ENCODE measurements around the gene STX18. TPM values are rescaled to one million over a fixed set of nuclear protein-coding genes. Genes with fewer than 3 reads are reported as not detected.
"Not testable (repeated sequence)": the region's sequence is repeated elsewhere in the genome, so short reads cannot be mapped to it uniquely, and the experiment has no call there.

The STX18 gene
- polyA plus RNA-seq, 3 donors = 12.4 to 18.0 (median 14.5) TPM

DNA sequence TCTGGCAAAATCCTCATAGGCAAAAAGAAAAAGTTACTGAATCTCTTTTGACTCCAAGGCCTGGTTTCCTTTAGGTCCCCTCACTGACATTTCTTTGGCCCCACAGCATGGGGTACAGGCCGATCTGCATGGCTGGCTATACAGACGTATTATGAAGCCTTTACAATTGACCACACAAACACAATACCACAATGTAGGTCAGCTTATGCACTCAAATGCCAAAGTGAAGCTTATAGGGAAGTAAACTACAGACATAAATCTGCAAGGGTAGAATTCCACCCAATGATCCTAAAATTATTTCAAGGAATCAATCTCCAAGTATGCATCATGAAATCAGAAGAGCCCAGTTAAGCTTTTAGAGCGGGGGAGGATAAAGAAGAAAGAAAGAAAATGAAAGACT lies 20.7 kb downstream of the STX18 start:
- no peak overlapping the region for H3K27ac ChIP-seq (ENCODE audit: low read depth, low read length)
- 87 to 90% (median 88%) methylated on average over 3 of the region's 3 CpGs for WGBS, 3 donors

DNA sequence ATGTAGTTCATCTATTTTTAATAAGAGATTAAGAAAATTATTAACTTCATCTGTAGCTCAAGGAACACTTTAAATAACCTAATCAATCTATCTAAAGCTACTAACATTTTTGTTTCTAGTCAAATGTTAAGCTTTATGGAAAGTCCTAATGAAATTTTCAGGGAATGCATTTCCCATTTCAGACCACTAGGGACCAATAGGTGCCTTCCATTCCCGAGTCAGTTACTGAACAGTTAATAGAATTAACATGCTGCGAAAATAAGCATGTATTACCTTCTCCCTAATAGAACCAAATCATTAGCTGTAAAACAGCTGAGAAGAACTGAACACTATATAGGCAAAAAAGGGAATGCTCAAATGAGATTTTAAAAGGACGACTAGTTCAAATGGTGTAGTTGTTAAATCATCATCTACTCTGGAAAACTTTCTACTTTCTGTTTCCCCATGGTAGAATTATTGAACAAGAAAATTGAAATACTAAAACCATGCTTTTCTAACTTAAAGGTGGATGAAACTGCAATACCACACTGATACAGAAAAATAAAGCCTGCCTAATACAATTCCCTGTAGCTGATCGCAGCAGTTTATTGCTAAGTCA lies 22.5 kb downstream of the STX18 start:
- no peak overlapping the region for H3K27ac ChIP-seq (ENCODE audit: low read depth, low read length)
- 59 to 70% (median 68%) methylated on average over 4 of the region's 4 CpGs for WGBS, 3 donors

DNA sequence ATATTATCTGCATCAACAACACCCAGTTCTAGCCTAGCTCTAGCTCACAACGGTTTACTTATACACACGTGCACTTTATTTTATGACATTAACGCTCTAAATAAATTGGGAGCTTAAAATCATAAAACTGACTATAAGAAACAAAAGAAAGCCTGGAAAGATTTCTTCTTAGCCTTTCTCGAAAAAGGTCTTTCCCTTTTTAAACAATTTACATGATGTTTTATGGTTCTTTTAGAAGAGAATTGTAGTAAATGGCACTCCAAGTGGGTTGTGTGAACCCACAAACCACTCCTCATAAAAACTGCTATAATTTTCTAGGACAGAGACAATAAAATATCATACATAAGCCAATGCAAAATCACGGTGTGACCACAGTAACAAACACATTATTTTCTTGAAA lies 23.1 kb downstream of the STX18 start:
- no peak overlapping the region for H3K27ac ChIP-seq (ENCODE audit: low read depth, low read length)
- WGBS, 3 donors = 88 to 89% (median 89%) methylated on average over 5 of the region's 5 CpGs

DNA sequence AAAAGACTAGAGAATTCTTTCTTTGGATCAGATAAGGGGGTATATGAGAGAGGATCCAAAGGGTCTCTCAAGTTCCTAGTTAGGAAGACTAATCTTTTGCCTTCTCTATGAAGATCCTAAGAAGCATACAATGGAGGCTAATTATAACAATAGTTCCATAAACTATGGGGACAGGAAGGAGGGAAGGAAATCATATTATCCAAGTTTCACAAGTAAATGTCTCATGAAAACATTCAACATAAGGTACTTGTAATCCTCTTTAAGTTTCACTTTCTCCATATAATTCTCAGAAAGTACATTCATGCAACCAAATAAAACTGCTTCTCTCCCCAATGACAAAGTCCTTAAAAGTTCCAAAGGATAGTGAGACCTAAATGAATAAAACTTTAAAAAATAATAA lies 27.1 kb downstream of the STX18 start:
- no peak overlapping the region for H3K27ac ChIP-seq (ENCODE audit: low read depth, low read length)

DNA sequence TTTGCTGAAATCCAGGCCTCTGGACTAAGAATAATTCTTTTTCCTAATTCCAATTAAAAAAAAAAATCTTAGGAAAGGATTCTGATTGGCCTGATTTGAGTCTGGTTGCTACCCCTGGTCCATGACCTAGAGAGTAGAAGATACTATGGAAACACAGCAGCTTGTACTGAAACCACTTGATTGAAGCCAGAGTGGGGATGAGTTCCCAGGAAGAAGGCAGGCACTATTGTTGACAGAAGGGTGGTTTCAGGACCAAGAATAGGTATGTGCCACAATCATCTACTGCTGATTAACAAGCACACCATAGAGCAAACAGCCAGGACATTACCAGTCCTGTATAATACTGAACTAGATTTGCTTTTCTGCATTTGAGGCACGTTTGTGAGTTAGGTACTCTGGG lies 29.6 kb downstream of the STX18 start:
- 63 to 76% (median 75%) methylated on average over 1 of the region's 1 CpG for WGBS, 3 donors

DNA sequence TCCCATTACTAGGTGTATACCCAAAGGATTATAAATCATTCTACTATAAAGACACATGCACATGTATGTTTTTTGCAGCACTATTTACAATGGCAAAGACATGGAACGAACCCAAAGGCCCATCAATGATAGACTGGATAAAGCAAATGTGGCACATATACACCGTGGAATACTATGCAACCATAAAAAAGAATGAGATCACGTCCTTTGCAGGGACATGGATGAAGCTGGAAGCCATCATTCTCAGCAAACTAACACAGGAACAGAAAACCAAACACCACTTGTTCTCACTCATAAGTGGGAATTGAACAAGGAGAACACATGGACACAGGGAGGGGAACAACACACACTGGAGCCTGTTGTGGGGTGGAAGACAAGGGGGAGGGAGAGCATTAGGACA lies 31.2 kb downstream of the STX18 start:
- H3K27ac ChIP-seq (ENCODE audit: low read depth, low read length) = not testable (repeated sequence)
- 97 to 99% (median 97%) methylated on average over 3 of the region's 3 CpGs for WGBS, 3 donors

More for the DNA sequence above, 29.6 kb downstream of the STX18 start:
- no peak overlapping the region for H3K27ac ChIP-seq (ENCODE audit: low read depth, low read length)

DNA sequence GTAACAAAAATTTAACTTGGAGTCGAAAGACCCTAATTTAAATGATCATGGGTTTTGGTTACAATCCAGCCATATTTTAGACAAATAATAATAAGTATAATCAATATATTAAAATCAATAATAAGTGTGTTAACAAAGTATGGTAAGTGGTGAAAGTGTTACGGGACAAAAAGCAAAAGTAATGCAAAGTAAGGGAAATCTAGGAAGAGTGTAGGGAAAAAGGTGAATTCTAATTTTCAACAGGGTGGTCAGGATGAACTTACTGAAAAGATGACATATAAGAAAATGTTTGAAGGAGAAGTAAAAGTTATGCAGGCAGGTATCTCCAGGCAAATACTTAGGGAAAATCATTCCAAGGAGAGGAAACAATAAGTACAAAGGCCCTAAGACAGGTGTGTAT lies 32.3 kb downstream of the STX18 start:
- WGBS, 3 donors = 95 to 98% (median 96%) methylated on average over 2 of the region's 2 CpGs
- H3K27ac ChIP-seq (ENCODE audit: low read depth, low read length) = no peak overlapping the region

DNA sequence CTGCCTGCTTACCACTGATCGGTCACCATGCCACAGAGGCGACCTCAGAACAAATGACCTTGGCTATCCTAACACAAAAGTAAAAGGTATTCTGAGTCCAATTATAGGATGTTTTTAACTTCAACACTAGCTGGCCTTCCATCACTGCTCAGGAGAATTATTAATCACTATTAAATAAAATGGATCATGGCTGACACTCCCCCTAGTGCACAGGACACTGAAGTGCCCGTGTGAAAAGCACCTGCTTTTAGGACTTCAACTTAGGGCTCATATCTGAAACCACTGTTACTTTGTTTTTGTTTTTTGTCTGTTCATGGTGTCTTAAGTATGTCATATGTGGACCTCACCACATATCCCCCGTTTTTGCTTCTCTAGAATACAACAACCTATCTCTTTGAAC lies 33.9 kb downstream of the STX18 start:
- H3K27ac ChIP-seq (ENCODE audit: low read depth, low read length) = no peak overlapping the region
- WGBS, 3 donors = 58 to 83% (median 81%) methylated on average over 4 of the region's 4 CpGs

DNA sequence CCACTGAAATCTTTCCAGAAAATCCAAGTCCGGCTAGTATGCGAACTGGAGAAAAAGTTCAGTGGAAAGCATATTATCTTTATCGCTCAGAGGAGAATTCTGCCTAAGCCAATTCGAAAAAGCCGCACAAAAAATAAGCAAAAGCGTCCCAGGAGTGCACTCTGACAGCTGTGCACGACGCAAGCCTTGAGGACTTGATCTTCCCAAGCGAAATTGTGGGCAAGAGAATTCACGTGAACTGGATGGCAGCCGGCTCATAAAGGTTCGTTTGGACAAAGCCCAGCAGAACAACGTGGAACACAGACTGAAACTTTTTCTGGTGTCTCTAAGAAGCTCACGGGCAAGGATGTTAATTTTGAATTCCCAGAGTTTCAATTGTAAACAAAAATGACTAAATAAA lies 34.4 kb downstream of the STX18 start:
- 87 to 93% (median 88%) methylated on average over 14 of the region's 14 CpGs for WGBS, 3 donors
- H3K27ac ChIP-seq (ENCODE audit: low read depth, low read length) = no peak overlapping the region

DNA sequence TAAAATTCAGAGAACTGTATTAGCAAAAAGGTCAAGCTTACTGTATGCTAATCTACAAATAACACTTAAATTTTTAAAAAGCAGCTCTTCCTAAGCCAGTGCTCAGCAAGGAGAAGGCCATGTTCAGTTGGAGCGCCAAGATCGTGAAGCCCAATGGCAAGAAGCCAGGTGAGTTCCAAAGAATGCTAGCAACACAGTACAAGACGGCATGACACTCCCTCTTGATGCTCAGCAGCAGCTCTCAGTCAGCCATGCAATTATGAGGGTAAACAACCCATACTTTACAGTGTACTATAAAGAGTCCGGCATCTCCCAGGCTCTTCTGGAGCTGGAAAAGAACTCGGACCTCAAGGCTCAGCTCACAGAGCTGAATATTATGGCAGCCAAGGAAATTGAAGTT lies 34.9 kb downstream of the STX18 start:
- H3K27ac ChIP-seq (ENCODE audit: low read depth, low read length) = no peak overlapping the region
- 77 to 87% (median 85%) methylated on average over 5 of the region's 5 CpGs for WGBS, 3 donors

DNA sequence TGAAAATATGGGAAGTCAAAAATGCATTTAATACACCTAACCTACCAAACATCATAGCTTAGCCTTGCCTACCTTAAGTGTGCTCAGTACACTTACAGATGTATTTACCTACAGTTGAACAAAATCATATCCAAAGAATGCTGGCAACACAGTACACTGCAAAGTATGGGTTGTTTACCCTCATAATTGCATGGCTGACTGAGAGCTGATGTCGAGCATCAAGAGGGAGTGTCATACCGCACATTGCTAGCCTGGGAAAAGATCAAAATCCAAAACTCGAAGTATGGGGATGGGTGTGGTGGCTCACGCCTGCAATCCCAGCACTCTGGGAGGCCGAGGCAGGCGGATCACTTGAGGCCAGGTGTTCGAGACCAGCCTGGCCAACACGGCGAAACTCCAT lies 36.6 kb downstream of the STX18 start:
- 94 to 98% (median 98%) methylated on average over 9 of the region's 9 CpGs for WGBS, 3 donors
- H3K27ac ChIP-seq (ENCODE audit: low read depth, low read length) = not testable (repeated sequence)

DNA sequence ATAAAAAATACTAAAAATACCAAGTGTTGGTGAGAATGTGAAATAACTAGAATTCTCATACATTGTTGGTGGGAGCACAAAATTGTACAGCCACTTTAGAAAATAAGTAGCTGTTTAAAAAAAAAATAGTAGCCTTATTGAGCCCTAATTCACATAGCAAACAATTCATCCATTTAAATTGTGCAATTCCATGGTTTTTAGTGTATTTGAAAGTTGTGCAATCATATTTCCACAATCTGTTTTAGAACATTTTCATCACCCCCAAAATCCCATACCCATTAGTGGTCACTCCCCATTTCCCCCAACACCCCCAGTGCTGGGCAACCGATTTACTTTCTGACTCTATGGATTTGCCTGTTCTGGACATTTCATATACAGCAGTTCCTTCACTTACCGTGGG lies 37.1 kb downstream of the STX18 start:
- WGBS, 3 donors = 86 to 96% (median 91%) methylated on average over 2 of the region's 2 CpGs

DNA sequence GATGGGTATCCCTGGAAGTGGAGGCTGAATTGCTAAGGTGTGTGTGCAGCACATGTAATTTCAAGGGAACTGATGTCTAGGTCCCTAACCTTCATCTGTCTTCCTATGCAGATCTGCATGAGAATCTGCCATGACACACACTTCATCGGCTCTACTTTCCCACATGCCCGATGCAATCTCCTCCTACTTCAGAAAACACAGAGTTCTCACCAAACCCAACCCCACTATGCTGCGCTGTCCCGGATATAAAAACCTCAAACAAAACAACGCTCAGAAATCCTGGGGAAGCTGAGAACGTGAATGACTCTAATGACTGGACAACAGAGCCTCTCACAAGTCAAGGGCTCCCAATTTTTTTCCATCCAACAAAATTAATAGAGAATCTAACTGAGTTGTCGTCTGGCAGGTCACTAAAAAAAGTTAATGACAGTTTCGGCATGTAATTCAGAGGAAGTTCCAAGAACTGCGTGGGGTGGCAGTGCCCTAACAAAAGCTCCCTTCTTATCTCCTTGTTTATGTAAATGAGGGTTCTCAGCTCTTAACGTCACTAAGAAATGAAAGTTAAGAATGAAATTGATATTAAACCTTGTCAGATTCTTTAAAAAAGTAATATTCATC lies 39.0 kb downstream of the STX18 start:
- 41 to 64% (median 64%) methylated on average over 10 of the region's 10 CpGs for WGBS, 3 donors
- H3K27ac ChIP-seq (ENCODE audit: low read depth, low read length) = no peak overlapping the region

More for the DNA sequence above, 37.1 kb downstream of the STX18 start:
- no peak overlapping the region for H3K27ac ChIP-seq (ENCODE audit: low read depth, low read length)

DNA sequence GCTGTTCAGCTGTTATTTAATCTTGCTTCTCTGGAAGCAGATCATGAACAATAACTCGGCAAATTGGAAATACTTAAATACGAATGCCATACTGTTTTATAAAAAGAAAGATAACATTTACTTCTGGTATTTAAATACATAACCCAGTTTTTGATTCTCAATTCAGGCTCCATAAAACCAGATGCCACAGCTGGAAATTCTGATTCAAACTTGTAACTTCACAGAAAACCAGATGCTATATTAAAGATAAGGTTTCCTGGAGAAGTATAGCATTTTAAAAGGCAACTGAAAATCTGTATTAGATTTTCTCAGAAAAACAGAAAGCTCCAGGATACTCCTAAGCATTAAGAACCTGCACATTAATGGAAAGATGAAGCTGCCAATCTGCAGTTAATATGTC lies 40.2 kb downstream of the STX18 start:
- 89 to 94% (median 91%) methylated on average over 2 of the region's 2 CpGs for WGBS, 3 donors
- no peak overlapping the region for H3K27ac ChIP-seq (ENCODE audit: low read depth, low read length)

DNA sequence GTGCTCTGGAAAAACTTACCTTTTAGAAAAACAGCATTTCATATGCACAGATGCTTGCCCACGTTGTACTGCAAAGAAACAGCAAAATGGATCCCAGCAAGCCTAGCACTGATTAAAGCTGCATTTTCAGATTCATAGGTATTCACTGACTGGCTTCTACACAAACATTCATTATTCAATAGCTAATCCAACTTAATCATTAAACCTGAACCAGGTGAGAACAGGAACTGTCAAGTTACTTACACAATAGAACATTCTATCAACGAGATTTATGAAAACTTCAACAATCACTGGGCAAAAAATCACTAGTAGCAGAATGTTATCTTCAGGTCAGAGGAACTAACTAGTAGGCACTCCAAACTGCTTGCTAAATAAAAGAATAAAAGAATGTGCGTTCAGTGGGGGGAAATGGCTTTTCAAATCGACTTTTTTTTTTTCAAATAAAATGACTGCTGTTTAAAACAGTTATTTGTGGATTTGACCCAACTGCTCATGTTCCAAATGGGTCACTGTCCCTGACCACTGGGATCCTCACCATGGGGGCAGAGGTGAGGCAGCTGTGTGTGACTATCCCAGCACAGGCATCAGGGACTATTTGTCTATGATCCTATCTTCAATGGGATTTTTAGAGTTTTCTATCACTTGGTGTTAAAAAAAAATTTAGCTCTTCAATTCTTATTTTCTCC lies 42.3 kb downstream of the STX18 start:
- 35 to 79% (median 73%) methylated on average over 4 of the region's 4 CpGs for WGBS, 3 donors
- H3K27ac ChIP-seq (ENCODE audit: low read depth, low read length) = no peak overlapping the region

DNA sequence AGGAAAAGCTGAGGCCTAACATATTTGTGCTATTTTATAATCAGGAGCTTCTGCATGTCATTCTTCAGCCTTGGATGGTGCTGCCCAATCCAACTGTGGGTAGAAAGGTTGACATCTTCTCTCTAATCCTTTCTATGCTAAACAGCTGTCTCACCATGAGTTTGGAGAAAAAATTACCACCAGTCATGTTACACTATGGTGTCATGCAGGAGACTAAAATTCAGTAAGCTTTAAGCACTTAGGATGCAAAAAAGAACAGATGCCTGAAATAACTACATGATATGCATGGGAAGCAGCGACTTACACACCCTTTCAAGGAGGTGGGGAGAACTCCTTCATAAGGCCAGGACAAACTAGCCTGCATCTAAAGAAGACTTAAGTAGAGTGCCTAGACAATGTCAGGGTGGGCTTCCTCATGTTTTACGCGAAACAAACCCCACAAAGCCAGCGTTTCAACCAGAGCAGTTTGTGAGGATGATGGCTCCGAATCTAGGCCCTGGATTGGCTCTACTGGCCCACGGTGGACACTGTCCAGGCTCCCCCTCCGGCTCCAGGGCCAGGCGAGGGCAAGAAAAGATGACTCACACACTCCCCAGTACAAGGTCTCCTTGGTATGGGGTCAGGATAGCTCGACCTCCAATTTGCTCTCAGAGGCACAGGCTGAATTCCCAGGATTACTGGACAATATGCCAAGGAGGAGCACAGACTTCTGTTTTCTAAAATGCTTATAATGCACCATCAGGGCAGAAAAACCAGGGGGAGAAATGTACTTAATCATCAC lies 45.1 kb downstream of the STX18 start:
- WGBS, 3 donors = 72 to 77% (median 76%) methylated on average over 9 of the region's 9 CpGs
- no peak overlapping the region for H3K27ac ChIP-seq (ENCODE audit: low read depth, low read length)

DNA sequence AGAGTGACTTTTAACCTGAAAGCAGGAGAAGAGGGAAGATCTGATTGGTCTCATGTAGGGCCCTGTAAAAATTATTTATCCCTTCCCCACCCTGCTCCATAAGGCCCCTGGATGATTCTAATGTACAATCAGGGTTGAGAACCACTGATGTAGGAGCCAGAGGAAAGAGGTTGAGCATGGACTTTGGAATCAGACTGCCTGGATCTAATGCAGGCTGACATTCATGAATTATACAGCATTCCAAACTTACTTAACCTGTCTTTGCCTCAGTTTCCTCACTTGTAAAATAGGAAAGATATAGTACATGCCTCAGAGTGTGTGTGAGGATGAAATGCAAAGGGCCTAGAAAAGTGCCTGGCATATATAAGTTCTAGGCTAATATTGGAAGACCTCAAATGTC lies 47.0 kb downstream of the STX18 start:
- H3K27ac ChIP-seq (ENCODE audit: low read depth, low read length) = no peak overlapping the region

DNA sequence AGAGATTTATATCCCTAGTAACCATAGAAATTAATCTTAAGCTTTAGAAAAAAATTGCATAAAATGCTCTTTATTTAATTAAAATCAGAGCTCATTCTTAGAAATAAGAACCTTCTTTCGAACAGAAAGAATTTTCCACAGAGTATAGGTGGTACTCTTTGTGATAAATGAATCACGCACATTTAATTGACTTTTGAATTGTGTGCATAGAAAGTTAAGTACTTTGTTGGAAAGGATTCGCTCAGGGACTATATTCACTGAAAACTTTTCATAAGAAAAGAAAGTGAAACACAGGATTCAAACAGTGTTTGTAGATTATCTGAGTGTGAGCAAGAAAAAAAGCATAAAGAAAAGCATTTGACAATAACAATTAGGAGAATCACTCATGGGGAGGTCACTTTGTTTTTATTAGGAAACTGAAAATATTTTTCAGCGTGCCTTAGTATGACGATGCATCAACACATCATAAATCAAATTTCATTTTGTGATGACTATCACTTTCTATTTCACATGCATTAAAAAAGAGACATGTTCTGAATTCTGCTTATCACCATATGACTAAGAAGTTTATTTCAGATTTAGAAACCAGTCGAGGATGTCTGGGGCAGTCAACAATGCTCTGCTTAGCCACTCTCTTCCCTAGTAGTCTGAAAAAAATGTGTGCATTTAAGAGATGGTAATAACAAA lies 49.5 kb downstream of the STX18 start:
- H3K27ac ChIP-seq (ENCODE audit: low read depth, low read length) = no peak overlapping the region
- WGBS, 3 donors = 42 to 68% (median 52%) methylated on average over 6 of the region's 6 CpGs

DNA sequence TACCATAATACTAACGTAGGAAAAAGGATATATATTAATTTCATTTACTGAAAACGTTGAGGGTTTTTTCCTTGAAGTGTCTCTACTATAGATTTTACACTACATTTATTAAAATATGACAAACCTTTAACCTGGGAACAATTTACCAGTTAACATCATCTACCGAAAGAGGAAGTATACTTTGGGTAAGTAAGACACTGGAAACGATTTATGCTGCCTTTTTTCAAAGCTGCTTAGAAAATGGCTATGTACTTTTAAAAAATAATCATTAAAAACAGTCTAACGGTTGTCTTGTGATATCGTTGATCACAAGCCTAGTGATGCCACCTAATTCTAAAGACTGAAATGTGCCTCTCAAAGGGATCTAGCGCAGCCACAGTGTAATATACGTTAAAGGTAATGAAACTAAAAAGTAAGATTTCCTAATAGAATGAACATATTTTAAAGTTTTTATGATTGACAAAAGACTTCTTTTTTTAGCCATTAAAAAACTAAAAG lies 50.4 kb downstream of the STX18 start:
- WGBS, 3 donors = 66 to 78% (median 77%) methylated on average over 8 of the region's 8 CpGs
- H3K27ac ChIP-seq (ENCODE audit: low read depth, low read length) = no peak overlapping the region

Measured in adipose tissue (tissue), 3 donors.